Activated CD8-positive, alpha-beta memory T cell treated with anti-CD3 and anti-CD28 coated beads for 36 hours (primary cell): ENCODE data around the gene EFCAB9. TPM values are rescaled to one million over a fixed set of nuclear protein-coding genes. Genes with fewer than 3 reads are reported as not detected.

Source experiments
- total RNA-seq, 2 experiments: library from RNA; stranded (reverse); gene quantifications; one replicate each; pipeline ENCODE4 v1.2.3, GENCODE V29; 2021

Gene EFCAB9
- total RNA-seq, 2 experiments from 2014 or later = not detected

Other genes with a start within 250 kb of the EFCAB9 start
- 10 to 100 TPM; 60.5 to 61.2 TPM for gene FBXW11, start 187.5 kb upstream of the EFCAB9 start, total RNA-seq
- 10 to 100 TPM; 91.2 to 92.1 TPM for gene STK10, start 5.9 kb upstream of the EFCAB9 start, total RNA-seq
- 1 to 10 TPM; 7.7 TPM for gene UBTD2, start 89.6 kb downstream of the EFCAB9 start, total RNA-seq